H1 (cell line): ENCODE results near the gene GIPR. TPM values are rescaled to one million over a fixed set of nuclear protein-coding genes. Genes with fewer than 3 reads are reported as not detected.

Source experiments
- CTCF ChIA-PET: fragments of 300-600 bp; sonication (Branson Sonifier 250); formaldehyde crosslinking; loops from one replicate; lab custom pipeline; 2021; ENCODE audit not compliant: partially characterized antibody; lab: Charles Lee
- POLR2A ChIA-PET: fragments of 300-600 bp; sonication (Branson Sonifier 250); formaldehyde crosslinking; loops from one replicate; lab custom pipeline; 2021; ENCODE audit warnings: inconsistent platforms; ENCODE audit not compliant: partially characterized antibody; lab: Charles Lee
- DNase-seq, 2 experiments: peaks; one replicate each; pipeline versions ENCODE4 v3.0.0 to v3.0.0-alpha.2; 2010 to 2022; ENCODE audit warnings: low spot score in 2 of 2, low read depth in 1 of 2, mixed read lengths in 1 of 2
- FAIRE-seq: peaks from 2 replicates; lab custom pipeline; 2011; peaks lifted over from hg19 to GRCh38; lab: Jason Lieb, UNC
- H2AFZ ChIP-seq: 2 replicates; pipeline ENCODE4 v1.8.1; 2012; ENCODE audit warnings: low read length, inconsistent platforms
- H2AK5ac ChIP-seq: 2 replicates; pipeline ENCODE4 v1.6.1; 2013; ENCODE audit warnings: low read depth, low read length
- H2BK120ac ChIP-seq: replicated peaks from 2 replicates; pipeline ENCODE3; 2013; ENCODE audit warnings: low read depth, low read length, inconsistent platforms
- H2BK12ac ChIP-seq: 2 replicates; pipeline ENCODE4 v1.6.1; 2013; ENCODE audit warnings: low read depth, low read length
- H2BK15ac ChIP-seq: 2 replicates; pipeline ENCODE4 v1.6.1; 2013; ENCODE audit warnings: low read length
- H2BK20ac ChIP-seq: 2 replicates; pipeline ENCODE4 v1.6.1; 2013; ENCODE audit warnings: low read length
- H2BK5ac ChIP-seq: 2 replicates; pipeline ENCODE4 v1.6.1; 2013; ENCODE audit warnings: low read depth, low read length
- H3K14ac ChIP-seq: 2 replicates; pipeline ENCODE4 v1.6.1; 2013; ENCODE audit warnings: inconsistent platforms; ENCODE audit not compliant: insufficient read length
- H3K18ac ChIP-seq: 2 replicates; pipeline ENCODE4 v1.6.1; 2013; ENCODE audit warnings: low read length; ENCODE audit errors: extremely low read depth
- H3K23ac ChIP-seq: 2 replicates; pipeline ENCODE4 v1.6.1; 2013; ENCODE audit warnings: inconsistent platforms; ENCODE audit not compliant: insufficient read length
- H3K23me2 ChIP-seq: 2 replicates; pipeline ENCODE4 v1.6.1; 2013; ENCODE audit warnings: low read depth, low read length
- H3K27ac ChIP-seq: 2 replicates; pipeline ENCODE4 v1.6.1; 2011; ENCODE audit warnings: low read depth, low read length, inconsistent platforms
- H3K27me3 ChIP-seq, 4 experiments: replicated peaks in 1 of 4; 1 replicate in 1 of 4; 2 replicates in 3 of 4; pipeline versions ENCODE4 v1.6.1 to v1.8.1; 2011 to 2013; ENCODE audit warnings: low read length in 3 of 4, mild to moderate bottlenecking in 3 of 4, inconsistent platforms in 2 of 4, mixed read lengths in 2 of 4, moderate library complexity in 1 of 4; ENCODE audit not compliant: control insufficient read depth in 3 of 4, insufficient read depth in 3 of 4; ENCODE audit errors: extremely low read depth in 1 of 4
- H3K36me3 ChIP-seq, 4 experiments: 2 replicates each; pipeline versions ENCODE4 v1.6.1 to v1.8.1; 2011 to 2013; ENCODE audit warnings: mild to moderate bottlenecking in 4 of 4, low read length in 3 of 4, moderate library complexity in 2 of 4, control low read depth in 1 of 4, inconsistent platforms in 1 of 4; ENCODE audit not compliant: insufficient read depth in 4 of 4, control insufficient read depth in 2 of 4
- H3K4ac ChIP-seq: replicated peaks from 2 replicates; pipeline ENCODE3; 2013; ENCODE audit warnings: low read length, low read depth, mixed read lengths, inconsistent platforms; ENCODE audit not compliant: insufficient read length
- H3K4me1 ChIP-seq, 4 experiments: replicated peaks in 1 of 4; 1 replicate in 1 of 4; 2 replicates in 3 of 4; pipeline versions ENCODE4 v1.6.1 to v1.8.1; 2011 to 2013; ENCODE audit warnings: low read length in 3 of 4, inconsistent platforms in 2 of 4, mixed read lengths in 1 of 4; ENCODE audit not compliant: insufficient read depth in 4 of 4, control insufficient read depth in 3 of 4
- H3K4me2 ChIP-seq, 2 experiments: 2 replicates each; pipeline versions ENCODE4 v1.6.1 to v1.8.1; 2011 to 2013; ENCODE audit warnings: low read depth in 2 of 2, low read length in 2 of 2, control low read depth in 1 of 2, inconsistent platforms in 1 of 2, mild to moderate bottlenecking in 1 of 2; ENCODE audit not compliant: insufficient read depth in 1 of 2
- H3K4me3 ChIP-seq, 4 experiments: fragments of 200-600, 300-600 bp in 1 of 4; sonication (generic), shearing (Covaris generic), sonication (Bioruptor Twin) in 1 of 4; 2 replicates each; pipeline versions ENCODE4 v1.5.1 to v1.8.1; 2011 to 2016; ENCODE audit warnings: low read length in 4 of 4, low read depth in 3 of 4, control low read depth in 2 of 4, inconsistent platforms in 2 of 4, mild to moderate bottlenecking in 2 of 4, mixed read lengths in 1 of 4, moderate library complexity in 1 of 4; ENCODE audit not compliant: insufficient read depth in 2 of 4; ENCODE audit errors: extremely low read depth in 1 of 4
- H3K56ac ChIP-seq: replicated peaks from 2 replicates; pipeline ENCODE3; 2013; ENCODE audit warnings: low read depth, mild to moderate bottlenecking, mixed read lengths, low read length, inconsistent platforms; ENCODE audit not compliant: insufficient read length
- H3K79me1 ChIP-seq: 2 replicates; pipeline ENCODE4 v1.6.1; 2013; ENCODE audit warnings: low read depth, low read length, control low read depth
- H3K79me2 ChIP-seq, 2 experiments: 2 replicates each; pipeline versions ENCODE4 v1.6.1 to v1.8.1; 2012 to 2013; ENCODE audit warnings: low read length in 2 of 2, mild to moderate bottlenecking in 2 of 2, inconsistent platforms in 1 of 2; ENCODE audit not compliant: insufficient read depth in 2 of 2, control insufficient read depth in 1 of 2
- H3K9ac ChIP-seq, 4 experiments: replicated peaks in 1 of 4; 1 replicate in 1 of 4; 2 replicates in 3 of 4; pipeline versions ENCODE4 v1.6.1 to v1.8.1; 2011 to 2013; ENCODE audit warnings: low read depth in 3 of 4, low read length in 3 of 4, control low read depth in 2 of 4, mild to moderate bottlenecking in 2 of 4, moderate library complexity in 2 of 4, inconsistent platforms in 1 of 4; ENCODE audit errors: extremely low read depth in 1 of 4
- H3K9me3 ChIP-seq, 2 experiments: 2 replicates each; pipeline versions ENCODE4 v1.6.1 to v1.8.1; 2012 to 2013; ENCODE audit warnings: mild to moderate bottlenecking in 2 of 2, moderate library complexity in 2 of 2, control low read depth in 1 of 2, inconsistent platforms in 1 of 2, low read depth in 1 of 2, low read length in 1 of 2, mixed read lengths in 1 of 2; ENCODE audit not compliant: insufficient read depth in 2 of 2
- H4K20me1 ChIP-seq, 2 experiments: replicated peaks in 1 of 2; 2 replicates each; pipeline versions ENCODE3 to v1.8.1; 2011 to 2013; ENCODE audit warnings: inconsistent platforms in 2 of 2, low read length in 2 of 2, mild to moderate bottlenecking in 1 of 2; ENCODE audit not compliant: insufficient read depth in 2 of 2, control insufficient read depth in 1 of 2
- H4K5ac ChIP-seq: 2 replicates; pipeline ENCODE4 v1.6.1; 2013; ENCODE audit warnings: low read length, low read depth, mixed read lengths, inconsistent platforms; ENCODE audit not compliant: insufficient read length
- H4K8ac ChIP-seq: 2 replicates; pipeline ENCODE4 v1.8.0; 2013; ENCODE audit warnings: mild to moderate bottlenecking, moderate library complexity, low read length, inconsistent platforms; ENCODE audit not compliant: insufficient read depth; ENCODE audit errors: extremely low read depth
- H4K91ac ChIP-seq: replicated peaks from 2 replicates; pipeline ENCODE3; 2013; ENCODE audit warnings: low read length, mixed read lengths, inconsistent platforms; ENCODE audit not compliant: insufficient read length
- ASH2L ChIP-seq: fragments of 200-600, 300-600 bp; sonication (generic); IDR thresholded peaks from one replicate; pipeline ENCODE4 v1.7.1; 2017; ENCODE audit warnings: low read length
- MAX ChIP-seq: IDR thresholded peaks from 2 replicates; pipeline ENCODE4 v1.6.1; 2012; ENCODE audit warnings: inconsistent platforms
- POLR2A ChIP-seq, 2 experiments: IDR thresholded peaks; 1 replicate in 1 of 2; 2 replicates in 1 of 2; pipeline ENCODE4 v1.6.1; 2011; ENCODE audit warnings: low read depth in 2 of 2, low read length in 2 of 2, mild to moderate bottlenecking in 2 of 2; ENCODE audit errors: control extremely low read depth in 1 of 2
- SIN3A ChIP-seq, 2 experiments: IDR thresholded peaks in 1 of 2; conservative IDR thresholded peaks in 1 of 2; 2 replicates each; pipeline ENCODE4 v1.6.1; 2011 to 2012; ENCODE audit warnings: low read length in 2 of 2, improper control_type of control experiment in 1 of 2, low read depth in 1 of 2, mild to moderate bottlenecking in 1 of 2
- TAF7 ChIP-seq: optimal IDR thresholded peaks from 2 replicates; pipeline ENCODE3; 2011; ENCODE audit warnings: low read depth, mild to moderate bottlenecking, inconsistent platforms, low read length, moderate library complexity, borderline replicate concordance
- TBP ChIP-seq: IDR thresholded peaks from 2 replicates; pipeline ENCODE4 v1.6.1; 2011; ENCODE audit warnings: low read depth, low read length, improper control_type of control experiment
- WGBS, 2 experiments: shearing (Covaris generic) in 1 of 2; methylation state at CpG; one replicate each; pipeline versions ENCODE4 v1.1.6 to v1.1.7; 2013 to 2015; ENCODE audit warnings: low lambda C conversion rate in 2 of 2, mixed read lengths in 2 of 2, inconsistent platforms in 1 of 2, low coverage in 1 of 2, missing lambda C conversion rate in 1 of 2; ENCODE audit not compliant: insufficient replicate concordance in 2 of 2, insufficient coverage in 1 of 2, insufficient read length in 1 of 2; ENCODE audit errors: extremely low coverage in 1 of 2, missing lambda C conversion rate in 1 of 2; 5-methylcytosine and 5-hydroxymethylcytosine counted together
- polyA plus RNA-seq, 7 experiments: library from polyadenylated mRNA; depleted of rRNA in 3 of 7; stranded (reverse) in 5 of 7; unstranded in 2 of 7; fragments of >200 nt in 5 of 7; fragments of 200-250 nt in 2 of 7; gene quantifications; 1 replicate in 5 of 7; 2 replicates in 1 of 7; 4 replicates in 1 of 7; pipeline versions ENCODE4 v1.2.1 to v1.2.3, GENCODE V29; 2011 to 2013; ENCODE audit warnings: missing spikeins in 2 of 7, mixed read lengths in 2 of 7
- total RNA-seq: library from RNA; stranded (reverse); fragmentation: NEBNext Ultra II Directional; extraction: Animal tissue kit (Norgen Biotek cat#: 25700); gene quantifications from 2 replicates; pipeline ENCODE4 v1.2.1, GENCODE V29; 2021
- TF ChIP-seq, protein P1 (sequence below), 3 experiments: IDR thresholded peaks; 1 replicate in 2 of 3; 2 replicates in 1 of 3; pipeline versions ENCODE4 v1.5.1 to v1.6.1; 2011; ENCODE audit warnings: low read length in 3 of 3, mild to moderate bottlenecking in 3 of 3, inconsistent platforms in 2 of 3, low read depth in 1 of 3, moderate library complexity in 1 of 3; ENCODE audit not compliant: insufficient read depth in 1 of 3; ENCODE audit errors: control extremely low read depth in 1 of 3

The GIPR gene
- total and polyA plus RNA-seq, 2 of the 8 experiments (the other 6 are each of a cell fraction or from before 2014, with no cell fraction given): 0.42 to 1.3 TPM

GRCh38 chr19:45716359-45717130 lies 48.5 kb downstream of the GIPR start:
- H3K14ac ChIP-seq: no peak overlapping the region
- 10% methylated on average over 24 of the region's 24 CpGs; no CpG with 5 or more reads in 1 of the 2 experiments for WGBS, 2 experiments
- DNase-seq: no peak
- TF ChIP-seq TAF7 (peak; percentile 69), MAX (peak; percentile 35; the same call in 1 of the 2 replicates), TBP (peak; percentile 13; the same call in 1 of the 2 replicates), ASH2L (peak; percentile 16), SIN3A (conservative IDR thresholded peaks at IDR 0.05 in 1 of 2, IDR thresholded peaks at IDR 0.05 in 1 of 2; ENCODE audit: low read depth in 1 of 2, low read length in 2 of 2) (no peak; a peak in 1 of 4 replicates), POLR2A (IDR thresholded peaks at IDR 0.05; ENCODE audit: control extremely low read depth in 1 of 2, low read depth in 2 of 2, low read length in 2 of 2) (peak in 1 of 2 experiments; percentile 14; a peak in 2 of 3 replicates)
- TF ChIP-seq, protein P1, sequence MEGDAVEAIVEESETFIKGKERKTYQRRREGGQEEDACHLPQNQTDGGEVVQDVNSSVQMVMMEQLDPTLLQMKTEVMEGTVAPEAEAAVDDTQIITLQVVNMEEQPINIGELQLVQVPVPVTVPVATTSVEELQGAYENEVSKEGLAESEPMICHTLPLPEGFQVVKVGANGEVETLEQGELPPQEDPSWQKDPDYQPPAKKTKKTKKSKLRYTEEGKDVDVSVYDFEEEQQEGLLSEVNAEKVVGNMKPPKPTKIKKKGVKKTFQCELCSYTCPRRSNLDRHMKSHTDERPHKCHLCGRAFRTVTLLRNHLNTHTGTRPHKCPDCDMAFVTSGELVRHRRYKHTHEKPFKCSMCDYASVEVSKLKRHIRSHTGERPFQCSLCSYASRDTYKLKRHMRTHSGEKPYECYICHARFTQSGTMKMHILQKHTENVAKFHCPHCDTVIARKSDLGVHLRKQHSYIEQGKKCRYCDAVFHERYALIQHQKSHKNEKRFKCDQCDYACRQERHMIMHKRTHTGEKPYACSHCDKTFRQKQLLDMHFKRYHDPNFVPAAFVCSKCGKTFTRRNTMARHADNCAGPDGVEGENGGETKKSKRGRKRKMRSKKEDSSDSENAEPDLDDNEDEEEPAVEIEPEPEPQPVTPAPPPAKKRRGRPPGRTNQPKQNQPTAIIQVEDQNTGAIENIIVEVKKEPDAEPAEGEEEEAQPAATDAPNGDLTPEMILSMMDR (IDR thresholded peaks at IDR 0.05; ENCODE audit: control extremely low read depth in 1 of 3, insufficient read depth in 1 of 3, low read depth in 1 of 3, low read length in 3 of 3): peak in 1 of 3 experiments; percentile 9; a peak in 1 of 4 replicates

More at GRCh38 chr19:45716359-45717130, 48.5 kb downstream of the GIPR start:
- no peaks in the 10 kb centered on the region for H3K27me3 ChIP-seq
- peak overlapping the region; percentile 75; the same call in 1 of the 2 replicates for H4K8ac ChIP-seq
- H3K4me3 ChIP-seq: peak overlapping the region; percentile 83 to 92 (median 88)
- peak overlapping the region; percentile 84 for H3K56ac ChIP-seq
- H2BK15ac ChIP-seq: peak overlapping the region; percentile 34; the same call in 1 of the 2 replicates
- H3K9ac ChIP-seq: peak overlapping the region; percentile 95 to 98 (median 97)
- no peaks in the 10 kb centered on the region for H3K9me3 ChIP-seq
- H2BK20ac ChIP-seq: no peak overlapping the region
- H3K27ac ChIP-seq: peak overlapping the region; percentile 96
- peaks cover 8% of the 10 kb centered on the region for H3K79me1 ChIP-seq
- H3K36me3 ChIP-seq: peaks cover 0 to 21% (median 11%) of the 10 kb centered on the region in 4 experiments; a peak in 5 of 8 replicates
- peak overlapping the region; percentile 10; the same call in 1 of the 2 replicates for H3K18ac ChIP-seq
- H4K5ac ChIP-seq: peak overlapping the region; percentile 90
- H3K23ac ChIP-seq: no peak overlapping the region
- FAIRE-seq: peak; percentile 55
- H3K4ac ChIP-seq: peak overlapping the region; percentile 99
- H2BK5ac ChIP-seq: peak overlapping the region; percentile 88
- H2AFZ ChIP-seq: no peak overlapping the region
- H2AK5ac ChIP-seq: peak overlapping the region; percentile 95
- peaks cover 0 to 13% (median 10%) of the 10 kb centered on the region in 4 experiments; a peak in 6 of 7 replicates for H3K4me1 ChIP-seq
- peaks cover 5 to 7% of the 10 kb centered on the region in 2 experiments for H4K20me1 ChIP-seq
- peak overlapping the region; percentile 86 for H2BK12ac ChIP-seq
- H2BK120ac ChIP-seq: peak overlapping the region; percentile 85
- ChIA-PET CTCF (interaction anchor here (0.6 to 2.2 kb wide), 14 partner anchors 14 to 912 kb away, joined by 3 to 11 read pairs (median 4); partner anchors contain the start of genes FBXO46, QPCTL and SIX5), POLR2A (interaction anchor here (0.6 to 20.0 kb wide), 31 partner anchors 10 to 455 kb away, joined by 3 to 284 read pairs (median 4); partner anchors contain the start of genes DMPK, FBXO46, GIPR and MEIOSIN)
- peaks cover 13% of the 10 kb centered on the region for H3K23me2 ChIP-seq
- peaks cover 8 to 44% of the 10 kb centered on the region in 2 experiments for H3K79me2 ChIP-seq
- peak overlapping the region; percentile 94 to 100 for H3K4me2 ChIP-seq
- peak overlapping the region; percentile 91 for H4K91ac ChIP-seq
